Mesendoderm (in vitro differentiated cells): ENCODE measurements around the gene SIK1. TPM values are rescaled to one million over a fixed set of nuclear protein-coding genes. Genes with fewer than 3 reads are reported as not detected.
"Not testable (repeated sequence)": the region's sequence is repeated elsewhere in the genome, so short reads cannot be mapped to it uniquely, and the experiment has no call there.

Source experiments
- DNase-seq: peaks from one replicate; pipeline ENCODE4 v3.0.0; 2013
- H2AK5ac ChIP-seq: 2 replicates; pipeline ENCODE4 v1.6.1; 2013; ENCODE audit warnings: low read length, inconsistent platforms
- H2BK120ac ChIP-seq: 2 replicates; pipeline ENCODE4 v1.6.1; 2013; ENCODE audit warnings: low read depth, mild to moderate bottlenecking, low read length, moderate library complexity, mixed read lengths
- H2BK15ac ChIP-seq: replicated peaks from 2 replicates; pipeline ENCODE4 v1.6.1; 2013; ENCODE audit warnings: low read depth, mild to moderate bottlenecking, moderate library complexity
- H2BK5ac ChIP-seq: 2 replicates; pipeline ENCODE4 v1.6.1; 2013; ENCODE audit warnings: low read length, inconsistent platforms
- H3K18ac ChIP-seq: 2 replicates; pipeline ENCODE4 v1.6.1; 2013; ENCODE audit warnings: mild to moderate bottlenecking, low read length, mixed read lengths
- H3K23ac ChIP-seq: one replicate; pipeline ENCODE4 v1.6.1; 2013; ENCODE audit warnings: low read length
- H3K27ac ChIP-seq: 2 replicates; pipeline ENCODE4 v1.5.1; 2013; ENCODE audit warnings: low read depth, mild to moderate bottlenecking, inconsistent platforms, low read length, moderate library complexity
- H3K27me3 ChIP-seq: 2 replicates; pipeline ENCODE4 v1.6.1; 2013; ENCODE audit warnings: low read length, control low read depth, mild to moderate bottlenecking, inconsistent platforms; ENCODE audit not compliant: insufficient read depth, poor library complexity
- H3K36me3 ChIP-seq: 2 replicates; pipeline ENCODE4 v1.6.1; 2013; ENCODE audit warnings: low read length, inconsistent platforms; ENCODE audit not compliant: control insufficient read depth, insufficient read depth
- H3K4ac ChIP-seq: one replicate; pipeline ENCODE4 v1.6.1; 2013; ENCODE audit warnings: low read depth, mild to moderate bottlenecking, low read length, moderate library complexity
- H3K4me1 ChIP-seq: 2 replicates; pipeline ENCODE4 v1.6.1; 2013; ENCODE audit warnings: low read depth, low read length, inconsistent platforms; ENCODE audit not compliant: control insufficient read depth
- H3K4me2 ChIP-seq: 2 replicates; pipeline ENCODE4 v1.6.1; 2013; ENCODE audit warnings: low read length
- H3K4me3 ChIP-seq: 2 replicates; pipeline ENCODE4 v1.5.1; 2013; ENCODE audit warnings: mild to moderate bottlenecking, low read length
- H3K56ac ChIP-seq: one replicate; pipeline ENCODE4 v1.6.1; 2013; ENCODE audit warnings: low read length
- H3K79me1 ChIP-seq: 2 replicates; pipeline ENCODE4 v1.6.1; 2013; ENCODE audit warnings: low read length, inconsistent platforms
- H3K79me2 ChIP-seq: 2 replicates; pipeline ENCODE4 v1.6.1; 2013; ENCODE audit warnings: mild to moderate bottlenecking, low read length; ENCODE audit not compliant: control insufficient read depth, insufficient read depth
- H3K9ac ChIP-seq: 2 replicates; pipeline ENCODE4 v1.6.1; 2013; ENCODE audit warnings: low read length, inconsistent platforms
- H4K5ac ChIP-seq: one replicate; pipeline ENCODE4 v1.6.1; 2013; ENCODE audit warnings: low read length
- H4K8ac ChIP-seq: one replicate; pipeline ENCODE4 v1.6.1; 2013; ENCODE audit warnings: low read depth, mild to moderate bottlenecking, control low read depth, low read length, moderate library complexity
- WGBS: extraction: QIAGEN DNeasy Blood & Tissue Kit; methylation state at CpG from one replicate; pipeline ENCODE4 v1.1.7; 2013; ENCODE audit warnings: low lambda C conversion rate, missing lambda C conversion rate; ENCODE audit not compliant: insufficient coverage; ENCODE audit errors: extremely low coverage; 5-methylcytosine and 5-hydroxymethylcytosine counted together
- polyA plus RNA-seq, 2 experiments: library from polyadenylated mRNA; stranded (reverse); fragments of 200-250 nt; gene quantifications; one replicate each; pipeline ENCODE4 v1.2.3, GENCODE V29; 2013

Gene SIK1
- 2.1 TPM for polyA plus RNA-seq (2013, experiment 1 of 2)
- 2.3 TPM for polyA plus RNA-seq (2013, experiment 2 of 2)

- H3K27me3 ChIP-seq, H2BK5ac ChIP-seq, H3K79me2 ChIP-seq, H3K18ac ChIP-seq, H3K4me1 ChIP-seq, H3K4ac ChIP-seq, H3K4me3 ChIP-seq, H3K36me3 ChIP-seq, H3K4me2 ChIP-seq, H3K79me1 ChIP-seq, H2BK120ac ChIP-seq, H2BK15ac ChIP-seq, H3K56ac ChIP-seq, H3K23ac ChIP-seq, DNase-seq, H2AK5ac ChIP-seq, H3K9ac ChIP-seq, H3K27ac ChIP-seq, H4K5ac ChIP-seq, H4K8ac ChIP-seq: not testable (repeated sequence)
- WGBS: no CpG with 5 or more reads among the region's 120 CpGs
Observed at GRCh38 chr21:43426404-43427241, at the start of gene SIK1. Gene SIK1, minus strand, starts transcription at chr21:43427131. Its CDS starts 953 bp downstream, at chr21:43426178.

GRCh38 chr21:43471597-43472242 lies 44.8 kb upstream of the SIK1 start:
- H2AK5ac ChIP-seq, DNase-seq, H2BK5ac ChIP-seq, H3K79me2 ChIP-seq, H3K36me3 ChIP-seq, H2BK120ac ChIP-seq, H3K4me1 ChIP-seq, H2BK15ac ChIP-seq, H3K4me2 ChIP-seq, H3K4ac ChIP-seq, H3K27ac ChIP-seq, H3K56ac ChIP-seq, H3K9ac ChIP-seq, H4K8ac ChIP-seq, H3K79me1 ChIP-seq, H3K18ac ChIP-seq, H3K4me3 ChIP-seq, H3K27me3 ChIP-seq, H3K23ac ChIP-seq, H4K5ac ChIP-seq: not testable (repeated sequence)
- WGBS: no CpG with 5 or more reads among the region's 16 CpGs

GRCh38 chr21:43469719-43470458 lies 43.0 kb upstream of the SIK1 start:
- H4K5ac ChIP-seq, H3K18ac ChIP-seq, H3K56ac ChIP-seq, H3K4me1 ChIP-seq, H2BK15ac ChIP-seq, H4K8ac ChIP-seq, DNase-seq, H3K79me1 ChIP-seq, H3K4ac ChIP-seq, H2AK5ac ChIP-seq, H3K4me2 ChIP-seq, H3K27me3 ChIP-seq, H3K9ac ChIP-seq, H3K4me3 ChIP-seq, H3K36me3 ChIP-seq, H3K23ac ChIP-seq, H2BK5ac ChIP-seq, H3K79me2 ChIP-seq, H3K27ac ChIP-seq, H2BK120ac ChIP-seq: not testable (repeated sequence)
- no CpG with 5 or more reads among the region's 31 CpGs for WGBS

GRCh38 chr21:43467785-43468184 lies 40.9 kb upstream of the SIK1 start:
- no peaks in the 10 kb centered on the region for H3K27me3 ChIP-seq
- no peak overlapping the region for H3K4me3 ChIP-seq
- no peak overlapping the region for H3K4me2 ChIP-seq
- no peak overlapping the region for H4K5ac ChIP-seq
- H4K8ac ChIP-seq: no peak overlapping the region
- H2BK120ac ChIP-seq: no peak overlapping the region
- H3K36me3 ChIP-seq: no peaks in the 10 kb centered on the region
- no peak overlapping the region for H3K9ac ChIP-seq
- H3K18ac ChIP-seq: no peak overlapping the region
- no peak overlapping the region for H2AK5ac ChIP-seq
- WGBS: no CpG with 5 or more reads among the region's 1 CpG
- H3K4ac ChIP-seq: no peak overlapping the region
- no peak overlapping the region for H3K56ac ChIP-seq
- DNase-seq: no peak
- H3K27ac ChIP-seq: no peak overlapping the region
- no peaks in the 10 kb centered on the region for H3K79me1 ChIP-seq
- H2BK5ac ChIP-seq: no peak overlapping the region
- H3K23ac ChIP-seq: no peak overlapping the region
- no peak overlapping the region for H2BK15ac ChIP-seq
- no peaks in the 10 kb centered on the region for H3K79me2 ChIP-seq
- H3K4me1 ChIP-seq: no peaks in the 10 kb centered on the region

- not testable (repeated sequence) for H4K5ac ChIP-seq, H4K8ac ChIP-seq, DNase-seq, H3K56ac ChIP-seq, H2AK5ac ChIP-seq, H3K4me3 ChIP-seq, H2BK120ac ChIP-seq, H3K4ac ChIP-seq, H3K23ac ChIP-seq, H3K18ac ChIP-seq, H2BK5ac ChIP-seq, H3K36me3 ChIP-seq, H3K79me1 ChIP-seq, H3K9ac ChIP-seq, H3K4me1 ChIP-seq, H3K79me2 ChIP-seq, H3K27ac ChIP-seq, H3K4me2 ChIP-seq, H3K27me3 ChIP-seq, H2BK15ac ChIP-seq
- no CpG with 5 or more reads among the region's 5 CpGs for WGBS
Observed at GRCh38 chr21:43465159-43465558, 38.2 kb upstream of the SIK1 start.
